Spleen (tissue), 13 donors: ENCODE results near the gene CPO. TPM values are rescaled to one million over a fixed set of nuclear protein-coding genes. Genes with fewer than 3 reads are reported as not detected.

Experiments
- DNase-seq: peaks from one replicate; pipeline ENCODE4 v3.0.0-alpha.2; 2020
- H3K27ac ChIP-seq, 8 donors: fragments of 200-600 bp; sonication (generic) in 7 of 8; 1 replicate in 4 of 8; 2 replicates in 4 of 8; pipeline versions ENCODE4 v1.5.0 to v1.8.0; 2016 to 2021; ENCODE audit warnings: inconsistent platforms in 4 of 8, mild to moderate bottlenecking in 4 of 8, moderate library complexity in 1 of 8
- H3K27me3 ChIP-seq, 7 donors: fragments of 200-600 bp; sonication (generic) in 6 of 7; replicated peaks in 1 of 7; 1 replicate in 4 of 7; 2 replicates in 3 of 7; pipeline versions ENCODE4 v1.5.0 to v1.8.0; 2016 to 2021; ENCODE audit warnings: inconsistent platforms in 3 of 7, mild to moderate bottlenecking in 1 of 7
- H3K36me3 ChIP-seq, 6 donors: fragments of 200-600 bp; sonication (generic) in 5 of 6; 1 replicate in 4 of 6; 2 replicates in 2 of 6; pipeline versions ENCODE4 v1.5.0 to v1.8.0; 2016 to 2021; ENCODE audit warnings: inconsistent platforms in 2 of 6
- H3K4me1 ChIP-seq, 6 donors: fragments of 200-600 bp; sonication (generic) in 5 of 6; 1 replicate in 3 of 6; 2 replicates in 3 of 6; pipeline versions ENCODE4 v1.5.0 to v1.8.0; 2016 to 2021; ENCODE audit warnings: inconsistent platforms in 3 of 6
- H3K4me3 ChIP-seq, 8 donors: fragments of 200-600 bp; sonication (generic) in 7 of 8; 1 replicate in 4 of 8; 2 replicates in 4 of 8; pipeline versions ENCODE4 v1.5.0 to v1.8.0; 2016 to 2021; ENCODE audit warnings: inconsistent platforms in 4 of 8, mild to moderate bottlenecking in 4 of 8, moderate library complexity in 2 of 8
- H3K9me3 ChIP-seq, 8 donors: fragments of 200-600 bp; sonication (generic) in 7 of 8; 1 replicate in 4 of 8; 2 replicates in 4 of 8; pipeline versions ENCODE4 v1.5.0 to v1.8.0; 2016 to 2021; ENCODE audit warnings: inconsistent platforms in 4 of 8
- POLR2A ChIP-seq, 3 donors: fragments of 450-650 bp; IDR thresholded peaks; one replicate each; pipeline ENCODE4 v1.5.1; 2017; ENCODE audit warnings: antibody characterized with exemption in 3 of 3, mild to moderate bottlenecking in 1 of 3
- POLR2AphosphoS5 ChIP-seq, 3 donors: sonication (generic); formaldehyde crosslinking; IDR thresholded peaks; one replicate each; pipeline ENCODE4 v1.5.1; 2017; ENCODE audit warnings: antibody characterized with exemption in 3 of 3
- WGBS, 5 donors: extraction: QIAGEN DNeasy Blood & Tissue Kit in 3 of 5; methylation state at CpG; one replicate each; pipeline versions ENCODE4 v1.1.5 to v1.1.7; 2013 to 2018; 5-methylcytosine and 5-hydroxymethylcytosine counted together
- intact Hi-C: fragments of 100-400 bp; cut with DNase I; formaldehyde crosslinking; loops from one replicate; pipeline ENCODE4 v1.15.0; 2023; ENCODE audit warnings: low total_unique reads
- long read RNA-seq, 2 donors: transcript quantifications; one replicate each; lab custom pipeline, GENCODE V29; 2026
- polyA plus RNA-seq, 3 donors: library from polyadenylated mRNA; stranded (reverse); fragments of 200-250 nt; gene quantifications; one replicate each; pipeline ENCODE4 v1.2.1, GENCODE V29; 2013
- total RNA-seq, 7 donors: library from RNA; depleted of rRNA in 3 of 7; stranded (reverse); fragments of >200 nt in 3 of 7; fragmentation: NEBNext Ultra II Directional in 4 of 7; extraction: Animal tissue kit (Norgen Biotek cat#: 25700) in 4 of 7; gene quantifications; one replicate each; pipeline versions ENCODE4 v1.1.0 to v1.2.1, GENCODE V29; 2016 to 2021
- TF ChIP-seq, protein P1 (sequence below), 11 experiments: fragments of 200-600 bp in 7 of 11; fragments of 450-650 bp in 4 of 11; sonication (generic) in 4 of 11; IDR thresholded peaks in 8 of 11; conservative IDR thresholded peaks in 3 of 11; 1 replicate in 7 of 11; 2 replicates in 4 of 11; pipeline versions ENCODE4 v1.4.0 to v1.8.0; 2016 to 2021; ENCODE audit warnings: antibody characterized with exemption in 11 of 11, inconsistent platforms in 4 of 11, mild to moderate bottlenecking in 1 of 11
- donor health status: healthy with polysubstance abuse.
- donor health status: DM: no; HTN: no; CAD: no; lungs with moderate emphysema.
- donor health status: DM: no; HTN: no; CAD: no.
- donor health status: Bipolar disorder and iron deficiency.
- donor health status: healthy.
- donor health status: DM: no; HTN: no; CAD: no.
- donor health status: DM: yes; HTN: yes; CAD: no.

Gene CPO, protein sequence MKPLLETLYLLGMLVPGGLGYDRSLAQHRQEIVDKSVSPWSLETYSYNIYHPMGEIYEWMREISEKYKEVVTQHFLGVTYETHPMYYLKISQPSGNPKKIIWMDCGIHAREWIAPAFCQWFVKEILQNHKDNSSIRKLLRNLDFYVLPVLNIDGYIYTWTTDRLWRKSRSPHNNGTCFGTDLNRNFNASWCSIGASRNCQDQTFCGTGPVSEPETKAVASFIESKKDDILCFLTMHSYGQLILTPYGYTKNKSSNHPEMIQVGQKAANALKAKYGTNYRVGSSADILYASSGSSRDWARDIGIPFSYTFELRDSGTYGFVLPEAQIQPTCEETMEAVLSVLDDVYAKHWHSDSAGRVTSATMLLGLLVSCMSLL
- total RNA-seq (under 1 TPM in 1 of 7 donors, not detected in 6; 0.28 TPM), polyA plus RNA-seq (under 1 TPM; 0.10 to 0.15 (median 0.15) TPM)
- long read RNA-seq, donor 1: 0 reads
- long read RNA-seq, donor 2: 0 reads

DNA sequence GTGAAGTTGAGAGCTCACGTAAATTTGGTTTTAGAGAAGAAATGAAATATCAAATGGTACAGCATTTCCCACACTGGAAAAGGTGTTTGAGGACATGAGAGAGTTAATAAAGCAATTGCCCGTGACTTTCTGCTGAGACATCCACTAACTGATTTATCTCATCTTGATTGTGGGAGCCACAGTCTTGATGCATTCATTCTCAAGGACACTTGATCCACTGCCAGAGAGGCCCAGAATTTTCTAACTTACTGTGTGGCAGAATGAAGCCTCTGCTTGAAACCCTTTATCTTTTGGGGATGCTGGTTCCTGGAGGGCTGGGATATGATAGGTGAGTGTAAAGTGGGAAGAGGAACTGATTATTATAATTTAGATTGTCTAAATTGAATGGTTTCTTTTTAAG, at the start of gene CPO:
TSS of gene CPO (plus strand) at position 179 of the 400 bp plus-strand sequence. CDS start at position 261, 82 bp downstream.
- Histone ChIP-seq H3K27ac (no peak within 1 kb of the TSS), H3K4me1 (no peaks in the 10 kb centered on the region), H3K9me3 (no peaks in the 10 kb centered on the region), H3K4me3 (no peak within 1 kb of the TSS), H3K36me3 (no peaks in the 10 kb centered on the region), H3K27me3 (no peaks in the 10 kb centered on the region)
- no peak for DNase-seq
- 74 to 85% (median 76%) methylated on average over 2 of the region's 2 CpGs for WGBS, 5 donors
- TF ChIP-seq, protein P1, sequence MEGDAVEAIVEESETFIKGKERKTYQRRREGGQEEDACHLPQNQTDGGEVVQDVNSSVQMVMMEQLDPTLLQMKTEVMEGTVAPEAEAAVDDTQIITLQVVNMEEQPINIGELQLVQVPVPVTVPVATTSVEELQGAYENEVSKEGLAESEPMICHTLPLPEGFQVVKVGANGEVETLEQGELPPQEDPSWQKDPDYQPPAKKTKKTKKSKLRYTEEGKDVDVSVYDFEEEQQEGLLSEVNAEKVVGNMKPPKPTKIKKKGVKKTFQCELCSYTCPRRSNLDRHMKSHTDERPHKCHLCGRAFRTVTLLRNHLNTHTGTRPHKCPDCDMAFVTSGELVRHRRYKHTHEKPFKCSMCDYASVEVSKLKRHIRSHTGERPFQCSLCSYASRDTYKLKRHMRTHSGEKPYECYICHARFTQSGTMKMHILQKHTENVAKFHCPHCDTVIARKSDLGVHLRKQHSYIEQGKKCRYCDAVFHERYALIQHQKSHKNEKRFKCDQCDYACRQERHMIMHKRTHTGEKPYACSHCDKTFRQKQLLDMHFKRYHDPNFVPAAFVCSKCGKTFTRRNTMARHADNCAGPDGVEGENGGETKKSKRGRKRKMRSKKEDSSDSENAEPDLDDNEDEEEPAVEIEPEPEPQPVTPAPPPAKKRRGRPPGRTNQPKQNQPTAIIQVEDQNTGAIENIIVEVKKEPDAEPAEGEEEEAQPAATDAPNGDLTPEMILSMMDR (IDR thresholded peaks at IDR 0.05 in 8 of 11, conservative IDR thresholded peaks at IDR 0.05 in 3 of 11): no peak
- TF ChIP-seq POLR2A (IDR thresholded peaks at IDR 0.05): no peak
- TF ChIP-seq POLR2AphosphoS5 (IDR thresholded peaks at IDR 0.05): no peak
- intact Hi-C loops: no loop called here

DNA sequence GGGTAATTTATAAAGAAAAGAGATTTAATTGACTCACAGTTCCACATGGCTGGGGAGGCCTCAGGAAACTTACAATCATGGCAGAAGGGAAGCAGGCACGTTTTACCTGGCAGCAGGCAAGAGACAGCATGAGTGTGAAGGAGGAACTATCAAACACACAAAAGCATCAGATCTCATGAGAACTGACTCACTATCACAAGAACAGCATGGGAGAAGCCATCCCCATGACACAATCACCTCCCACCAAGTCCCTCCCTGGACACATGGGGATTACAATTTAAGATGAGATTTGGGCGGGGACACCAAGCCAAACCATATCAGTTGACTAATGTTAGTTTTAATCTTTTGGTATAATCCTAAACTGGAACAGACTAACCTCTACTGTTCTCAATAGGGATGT, 49.1 kb upstream of the CPO start:
- TF ChIP-seq POLR2AphosphoS5 (IDR thresholded peaks at IDR 0.05) (no peak), POLR2A (IDR thresholded peaks at IDR 0.05) (no peak)
- TF ChIP-seq, protein P1 (IDR thresholded peaks at IDR 0.05 in 8 of 11, conservative IDR thresholded peaks at IDR 0.05 in 3 of 11): no peak
- Histone ChIP-seq H3K27ac (no peak overlapping the region), H3K4me1 (no peaks in the 10 kb centered on the region), H3K27me3 (no peaks in the 10 kb centered on the region), H3K4me3 (no peak overlapping the region), H3K9me3 (peaks cover 0 to 4% (median 0%) of the 10 kb centered on the region in 8 donors), H3K36me3 (no peaks in the 10 kb centered on the region)
- WGBS, 5 donors: 56 to 70% (median 60%) methylated on average over 2 of the region's 2 CpGs
- DNase-seq: no peak
- intact Hi-C loops: no loop called here

DNA sequence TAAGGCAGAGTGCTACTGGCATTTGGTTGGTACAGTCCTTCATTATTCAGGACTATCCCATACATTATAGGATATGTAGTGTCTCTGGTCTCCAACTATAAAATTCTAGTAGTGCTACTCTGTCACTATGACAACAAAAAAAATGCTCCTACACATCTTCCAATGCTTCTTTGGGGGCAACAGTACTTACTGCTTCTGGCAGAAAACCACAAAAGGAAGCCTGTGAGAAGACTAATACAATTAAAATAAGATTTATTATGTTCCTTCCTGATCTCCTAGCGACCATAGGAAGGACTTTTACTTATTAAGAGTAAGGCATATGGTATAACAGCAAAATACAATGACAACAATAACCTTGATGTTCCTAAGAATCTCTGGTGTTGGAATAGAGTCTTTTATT, 48.4 kb upstream of the CPO start:
- no peaks in the 10 kb centered on the region for H3K4me1 ChIP-seq
- peaks cover 0 to 4% (median 0%) of the 10 kb centered on the region in 8 donors for H3K9me3 ChIP-seq
- TF ChIP-seq, protein P1 (IDR thresholded peaks at IDR 0.05 in 8 of 11, conservative IDR thresholded peaks at IDR 0.05 in 3 of 11): no peak
- TF ChIP-seq POLR2AphosphoS5 (IDR thresholded peaks at IDR 0.05) (no peak), POLR2A (IDR thresholded peaks at IDR 0.05) (no peak)
- intact Hi-C loops: no loop called here
- no peaks in the 10 kb centered on the region for H3K27me3 ChIP-seq
- no peaks in the 10 kb centered on the region for H3K36me3 ChIP-seq
- WGBS, 5 donors: 2 to 6% (median 5%) methylated on average over 1 of the region's 1 CpG
- no peak overlapping the region for H3K4me3 ChIP-seq
- no peak for DNase-seq
- H3K27ac ChIP-seq: no peak overlapping the region

DNA sequence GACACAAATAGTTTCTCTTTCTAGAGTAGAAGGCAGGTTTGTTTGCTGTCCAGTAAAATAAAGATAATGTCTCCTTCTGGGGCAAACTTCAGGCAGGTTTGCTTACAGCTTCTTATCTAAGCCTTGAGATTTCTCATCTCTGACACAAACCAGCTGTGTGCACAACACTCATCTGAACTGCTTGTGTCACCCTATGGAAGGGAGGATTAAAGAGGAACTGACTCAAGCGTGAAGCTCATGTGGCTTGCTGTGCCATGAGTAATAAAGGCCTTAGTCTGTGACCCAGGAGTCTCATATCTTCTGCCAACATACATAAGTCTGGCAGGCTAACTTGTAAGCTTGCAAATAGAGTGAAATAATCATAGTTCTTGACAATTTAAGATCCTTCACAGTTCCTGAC, 24.2 kb upstream of the CPO start:
- H3K27me3 ChIP-seq: no peaks in the 10 kb centered on the region
- intact Hi-C loops: no loop called here
- WGBS, 5 donors: 26 to 52% (median 33%) methylated on average over 1 of the region's 1 CpG
- H3K27ac ChIP-seq: no peak overlapping the region
- no peak overlapping the region for H3K4me3 ChIP-seq
- no peaks in the 10 kb centered on the region for H3K9me3 ChIP-seq
- DNase-seq: no peak
- no peaks in the 10 kb centered on the region for H3K36me3 ChIP-seq
- TF ChIP-seq, protein P1 (IDR thresholded peaks at IDR 0.05 in 8 of 11, conservative IDR thresholded peaks at IDR 0.05 in 3 of 11): no peak
- TF ChIP-seq POLR2A (IDR thresholded peaks at IDR 0.05): no peak
- TF ChIP-seq POLR2AphosphoS5 (IDR thresholded peaks at IDR 0.05): no peak
- no peaks in the 10 kb centered on the region for H3K4me1 ChIP-seq
